ENCODE measurements around the gene CLEC1B. TPM values are rescaled to one million over a fixed set of nuclear protein-coding genes. Genes with fewer than 3 reads are reported as not detected.
"Not testable (repeated sequence)": the region's sequence is repeated elsewhere in the genome, so short reads cannot be mapped to it uniquely, and the experiment has no call there.

The CLEC1B gene
- total and polyA plus RNA-seq, 2 experiments from 2014 or later, result not detected

DNA sequence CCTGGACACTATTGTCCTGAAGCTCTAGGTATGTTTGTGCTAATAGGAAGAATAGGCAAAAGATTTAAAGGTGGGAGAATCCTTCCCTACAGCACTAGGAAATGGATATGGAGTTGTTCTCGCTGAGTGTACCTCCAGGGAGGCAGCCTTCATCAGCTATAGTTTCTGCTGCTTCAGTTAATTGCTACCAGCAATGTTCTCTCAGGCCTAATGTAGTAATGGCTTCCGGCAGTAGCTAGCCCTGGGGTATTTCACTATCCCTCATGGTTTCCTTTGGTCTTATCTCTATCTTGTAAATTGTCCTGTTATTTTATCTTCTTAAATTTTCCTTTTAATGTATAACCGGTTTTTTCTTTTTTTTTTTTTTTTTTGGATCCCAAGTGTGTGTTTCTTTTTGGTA, 37.0 kb downstream of the CLEC1B start:
- DNase-seq, result no peak
- Histone ChIP-seq H3K9me2 (ENCODE audit: insufficient read depth) (no peaks in the 10 kb centered on the region), H3K4me2 (ENCODE audit: unreplicated experiment) (no peak overlapping the region), H3K79me2 (ENCODE audit: insufficient read depth) (no peaks in the 10 kb centered on the region), H3K27ac (no peak overlapping the region), H3F3A (ENCODE audit: insufficient read depth) (no peaks in the 10 kb centered on the region), H4K20me1 (ENCODE audit: insufficient read depth) (no peaks in the 10 kb centered on the region), H3K9ac (no peak overlapping the region), H3K36me3 (ENCODE audit: low read depth) (no peaks in the 10 kb centered on the region), H3K27me3 (replicated peaks; ENCODE audit: insufficient read depth) (peaks cover 7% of the 10 kb centered on the region; the same call in 1 of the 2 replicates), H3K4me1 (ENCODE audit: insufficient read depth) (no peaks in the 10 kb centered on the region), H3K9me3 (ENCODE audit: low read depth) (no peaks in the 10 kb centered on the region), H3K4me3 (no peak overlapping the region), H2AFZ (no peak overlapping the region)
- 81 to 84% methylated on average over 3 of the region's 3 CpGs for WGBS, 2 experiments (ENCODE audit: low coverage in 1 of 2, low lambda C conversion rate in 2 of 2, missing lambda C conversion rate in 2 of 2)
- TF ChIP-seq EZH2phosphoT487 (IDR thresholded peaks at IDR 0.05; ENCODE audit: insufficient read depth, low read depth) (no peak), EZH2 (IDR thresholded peaks at IDR 0.05; ENCODE audit: insufficient read depth, poor library complexity, severe bottlenecking) (no peak)
- in situ Hi-C loops (cut with MboI), result no loop called here

DNA sequence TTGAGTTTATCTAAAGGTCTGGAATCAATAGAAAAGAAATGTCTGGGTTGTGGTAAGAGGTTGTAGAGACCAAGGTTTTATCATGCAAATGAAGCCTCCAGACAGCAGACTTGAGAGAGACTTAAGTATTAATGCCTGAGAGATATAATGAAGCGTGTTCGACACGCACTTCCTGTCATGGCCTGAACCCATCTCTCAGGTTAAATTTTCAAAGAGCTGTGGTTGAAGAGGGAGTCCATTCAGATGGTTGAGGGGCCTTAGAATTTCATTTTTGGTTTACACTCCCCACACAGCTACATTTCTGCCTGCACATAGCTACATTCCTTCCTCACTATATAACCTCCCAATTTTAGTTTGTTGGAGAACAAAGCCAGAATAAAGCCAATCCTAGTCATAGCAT, 37.8 kb downstream of the CLEC1B start:
- H3K9me2 ChIP-seq (ENCODE audit: insufficient read depth), result no peaks in the 10 kb centered on the region
- H3K4me1 ChIP-seq (ENCODE audit: insufficient read depth), result no peaks in the 10 kb centered on the region
- 93 to 94% methylated on average over 3 of the region's 3 CpGs for WGBS, 2 experiments (ENCODE audit: low coverage in 1 of 2, low lambda C conversion rate in 2 of 2, missing lambda C conversion rate in 2 of 2)
- peaks cover 15% of the 10 kb centered on the region for H3K27me3 ChIP-seq (replicated peaks; ENCODE audit: insufficient read depth)
- no peak overlapping the region for H3K27ac ChIP-seq
- H3K36me3 ChIP-seq (ENCODE audit: low read depth), result no peaks in the 10 kb centered on the region
- in situ Hi-C loops (cut with MboI), result no loop called here
- no peak for TF ChIP-seq EZH2 (IDR thresholded peaks at IDR 0.05; ENCODE audit: insufficient read depth, poor library complexity, severe bottlenecking)
- TF ChIP-seq EZH2phosphoT487 (IDR thresholded peaks at IDR 0.05; ENCODE audit: insufficient read depth, low read depth), result no peak
- H3K4me3 ChIP-seq, result no peak overlapping the region
- no peak overlapping the region for H3K4me2 ChIP-seq (ENCODE audit: unreplicated experiment)
- no peak for DNase-seq
- H2AFZ ChIP-seq, result no peak overlapping the region
- no peaks in the 10 kb centered on the region for H3F3A ChIP-seq (ENCODE audit: insufficient read depth)
- no peak overlapping the region for H3K9ac ChIP-seq
- H4K20me1 ChIP-seq (ENCODE audit: insufficient read depth), result no peaks in the 10 kb centered on the region
- H3K9me3 ChIP-seq (ENCODE audit: low read depth), result no peaks in the 10 kb centered on the region
- no peaks in the 10 kb centered on the region for H3K79me2 ChIP-seq (ENCODE audit: insufficient read depth)

DNA sequence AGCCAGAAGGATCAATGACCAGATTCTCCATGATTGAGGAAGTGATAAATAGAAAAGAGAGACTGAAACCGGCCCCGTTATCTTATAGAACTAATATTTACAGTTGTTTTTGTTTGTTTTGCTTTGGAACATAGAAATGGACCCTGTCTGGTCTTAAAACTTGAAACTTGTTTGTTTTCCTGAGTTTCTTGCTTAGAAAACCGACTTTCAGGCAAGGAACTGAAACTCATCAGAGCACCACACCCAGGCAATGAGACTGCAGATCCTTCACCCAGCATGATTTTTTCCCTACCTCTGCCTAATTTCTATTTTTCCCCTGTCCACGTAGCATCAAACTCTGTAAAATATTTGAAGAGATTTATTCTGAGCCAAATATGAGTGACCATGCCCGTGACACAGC, 38.3 kb downstream of the CLEC1B start:
- Histone ChIP-seq H3F3A (ENCODE audit: insufficient read depth) (no peaks in the 10 kb centered on the region), H3K9ac (no peak overlapping the region), H2AFZ (no peak overlapping the region), H3K4me3 (no peak overlapping the region), H3K36me3 (ENCODE audit: low read depth) (no peaks in the 10 kb centered on the region), H3K27ac (no peak overlapping the region), H3K4me2 (ENCODE audit: unreplicated experiment) (no peak overlapping the region), H3K79me2 (ENCODE audit: insufficient read depth) (no peaks in the 10 kb centered on the region), H3K9me2 (ENCODE audit: insufficient read depth) (no peaks in the 10 kb centered on the region), H4K20me1 (ENCODE audit: insufficient read depth) (no peaks in the 10 kb centered on the region), H3K27me3 (replicated peaks; ENCODE audit: insufficient read depth) (peaks cover 15% of the 10 kb centered on the region), H3K9me3 (ENCODE audit: low read depth) (no peaks in the 10 kb centered on the region), H3K4me1 (ENCODE audit: insufficient read depth) (no peaks in the 10 kb centered on the region)
- no peak for DNase-seq
- TF ChIP-seq EZH2phosphoT487 (IDR thresholded peaks at IDR 0.05; ENCODE audit: insufficient read depth, low read depth) (no peak), EZH2 (IDR thresholded peaks at IDR 0.05; ENCODE audit: insufficient read depth, poor library complexity, severe bottlenecking) (no peak)
- WGBS, 2 experiments (ENCODE audit: low coverage in 1 of 2, low lambda C conversion rate in 2 of 2, missing lambda C conversion rate in 2 of 2), result 41 to 45% methylated on average over 5 of the region's 5 CpGs
- in situ Hi-C loops (cut with MboI), result no loop called here

DNA sequence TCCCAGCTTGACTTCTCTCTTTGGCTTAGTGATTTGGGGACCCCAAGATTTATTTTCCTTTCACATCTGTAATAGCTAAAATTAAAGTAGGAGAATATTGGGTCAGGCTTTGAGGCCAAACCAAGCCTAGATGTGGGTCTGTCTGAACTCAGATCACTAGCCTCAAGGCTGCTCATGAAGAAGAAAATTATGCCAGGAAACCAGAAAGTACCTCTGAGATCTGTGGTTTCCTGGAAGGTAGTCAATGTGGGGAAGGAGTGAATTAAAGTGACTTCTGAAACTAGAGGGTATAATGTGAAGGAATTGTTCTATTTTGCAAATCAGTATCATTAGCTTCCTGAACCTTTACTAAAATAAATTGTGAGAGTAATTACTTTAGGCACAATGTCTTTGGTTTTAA, 41.1 kb downstream of the CLEC1B start:
- Histone ChIP-seq H4K20me1 (ENCODE audit: insufficient read depth) (no peaks in the 10 kb centered on the region), H3K9me3 (ENCODE audit: low read depth) (no peaks in the 10 kb centered on the region), H3K9me2 (ENCODE audit: insufficient read depth) (no peaks in the 10 kb centered on the region), H3K9ac (no peak overlapping the region), H3K27ac (no peak overlapping the region), H3K27me3 (replicated peaks; ENCODE audit: insufficient read depth) (peaks cover 15% of the 10 kb centered on the region), H3K4me1 (ENCODE audit: insufficient read depth) (no peaks in the 10 kb centered on the region), H3F3A (ENCODE audit: insufficient read depth) (no peaks in the 10 kb centered on the region), H3K36me3 (ENCODE audit: low read depth) (no peaks in the 10 kb centered on the region), H3K79me2 (ENCODE audit: insufficient read depth) (no peaks in the 10 kb centered on the region), H3K4me3 (no peak overlapping the region), H2AFZ (no peak overlapping the region), H3K4me2 (ENCODE audit: unreplicated experiment) (no peak overlapping the region)
- in situ Hi-C loops (cut with MboI), result no loop called here
- DNase-seq, result no peak
- no peak for TF ChIP-seq EZH2 (IDR thresholded peaks at IDR 0.05; ENCODE audit: insufficient read depth, poor library complexity, severe bottlenecking)

DNA sequence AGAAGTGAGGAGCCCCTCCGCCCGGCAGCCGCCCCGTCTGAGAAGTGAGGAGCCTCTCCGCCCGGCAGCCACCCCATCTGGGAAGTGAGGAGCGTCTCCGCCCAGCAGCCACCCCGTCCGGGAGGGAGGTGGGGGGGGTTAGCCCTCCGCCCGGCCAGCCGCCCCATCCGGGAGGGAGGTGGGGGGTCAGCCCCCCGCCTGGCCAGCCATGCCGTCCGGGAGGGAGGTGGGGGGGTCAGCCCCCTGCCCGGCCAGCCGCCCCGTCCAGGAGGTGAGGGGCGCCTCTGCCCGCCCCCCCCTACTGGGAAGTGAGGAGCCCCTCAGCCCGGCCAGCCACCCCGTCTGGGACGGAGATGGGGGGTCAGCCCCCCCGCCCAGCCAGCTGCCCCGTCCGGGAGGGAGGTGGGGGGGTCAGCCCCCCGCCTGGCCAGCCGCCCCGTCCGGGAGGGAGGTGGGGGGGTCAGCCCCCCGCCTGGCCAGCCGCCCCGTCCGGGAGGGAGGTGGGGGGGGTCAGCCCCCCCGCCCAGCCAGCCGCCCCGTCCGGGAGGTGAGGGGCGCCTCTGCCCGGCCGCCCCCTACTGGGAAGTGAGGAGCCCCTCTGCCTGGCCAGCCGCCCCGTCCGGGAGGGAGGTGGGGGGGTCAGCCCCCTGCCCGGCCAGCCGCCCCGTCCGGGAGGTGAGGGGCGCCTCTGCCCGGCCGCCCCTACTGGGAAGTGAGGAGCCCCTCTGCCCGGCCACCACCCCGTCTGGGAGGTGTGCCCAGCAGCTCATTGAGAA, 45.8 kb downstream of the CLEC1B start:
- H3K9ac ChIP-seq; H4K20me1 ChIP-seq (ENCODE audit: insufficient read depth); H3K79me2 ChIP-seq (ENCODE audit: insufficient read depth); H3K4me1 ChIP-seq (ENCODE audit: insufficient read depth); H3K4me3 ChIP-seq; H3K27ac ChIP-seq; H3K9me2 ChIP-seq (ENCODE audit: insufficient read depth); H3F3A ChIP-seq (ENCODE audit: insufficient read depth); H3K36me3 ChIP-seq (ENCODE audit: low read depth); H3K4me2 ChIP-seq (ENCODE audit: unreplicated experiment); in situ Hi-C loops (cut with MboI); H2AFZ ChIP-seq; DNase-seq; H3K9me3 ChIP-seq (ENCODE audit: low read depth): not testable (repeated sequence)
- peaks cover 28% of the 10 kb centered on the region for H3K27me3 ChIP-seq (replicated peaks; ENCODE audit: insufficient read depth)
- 74% methylated on average over 30 of the region's 55 CpGs; no CpG with 5 or more reads in 1 of the 2 experiments for WGBS, 2 experiments (ENCODE audit: low coverage in 1 of 2, low lambda C conversion rate in 2 of 2, missing lambda C conversion rate in 2 of 2)
